Measurements from ENCODE around the gene TMEM132C.

The TMEM132C gene

GRCh38 chr12:128313931-128314330 is 47.0 kb downstream of the TMEM132C start:
- H3K27me3 Mint-ChIP-seq, result peaks cover 7% of the 10 kb centered on the region
- ATAC-seq (ENCODE audit: low read depth), result no peak
- no peaks in the 10 kb centered on the region for H3K9me3 Mint-ChIP-seq
- no peaks in the 10 kb centered on the region for H3K36me3 Mint-ChIP-seq
- no peaks in the 10 kb centered on the region for H3K4me1 Mint-ChIP-seq
- H3K27ac Mint-ChIP-seq, result no peak overlapping the region
- no peak for DNase-seq (ENCODE audit: low spot score in 2 of 2)
- no peak overlapping the region for H3K4me3 Mint-ChIP-seq

GRCh38 chr12:128314611-128315010 is 47.6 kb downstream of the TMEM132C start:
- H3K27ac Mint-ChIP-seq, result no peak overlapping the region
- H3K36me3 Mint-ChIP-seq, result no peaks in the 10 kb centered on the region
- DNase-seq (ENCODE audit: low spot score in 2 of 2) (no peak), ATAC-seq (ENCODE audit: low read depth) (no peak)
- no peak overlapping the region for H3K4me3 Mint-ChIP-seq
- no peaks in the 10 kb centered on the region for H3K4me1 Mint-ChIP-seq
- H3K9me3 Mint-ChIP-seq, result no peaks in the 10 kb centered on the region
- H3K27me3 Mint-ChIP-seq, result peaks cover 6% of the 10 kb centered on the region

- H3K4me1 Mint-ChIP-seq, result no peaks in the 10 kb centered on the region
- no peaks in the 10 kb centered on the region for H3K36me3 Mint-ChIP-seq
- ATAC-seq (ENCODE audit: low read depth) (no peak), DNase-seq (ENCODE audit: low spot score in 2 of 2) (no peak)
- H3K4me3 Mint-ChIP-seq, result no peak overlapping the region
- H3K27ac Mint-ChIP-seq, result no peak overlapping the region
- peaks cover under 1% of the 10 kb centered on the region for H3K9me3 Mint-ChIP-seq
- peaks cover 6% of the 10 kb centered on the region for H3K27me3 Mint-ChIP-seq
Measured at GRCh38 chr12:128316078-128316477, 49.1 kb downstream of the TMEM132C start.

GRCh38 chr12:128316973-128317526 is 50.1 kb downstream of the TMEM132C start:
- no peaks in the 10 kb centered on the region for H3K36me3 Mint-ChIP-seq
- H3K4me3 Mint-ChIP-seq, result no peak overlapping the region
- no peak for DNase-seq (ENCODE audit: low spot score in 2 of 2)
- ATAC-seq (ENCODE audit: low read depth), result no peak
- no peak overlapping the region for H3K27ac Mint-ChIP-seq
- no peaks in the 10 kb centered on the region for H3K4me1 Mint-ChIP-seq
- H3K27me3 Mint-ChIP-seq, result peaks cover 6% of the 10 kb centered on the region
- peaks cover 5% of the 10 kb centered on the region for H3K9me3 Mint-ChIP-seq

GRCh38 chr12:128318341-128318740 is 51.4 kb downstream of the TMEM132C start:
- no peak overlapping the region for H3K4me3 Mint-ChIP-seq
- peaks cover 6% of the 10 kb centered on the region for H3K27me3 Mint-ChIP-seq
- H3K27ac Mint-ChIP-seq, result no peak overlapping the region
- ATAC-seq (ENCODE audit: low read depth) (no peak), DNase-seq (ENCODE audit: low spot score in 2 of 2) (no peak)
- peaks cover 5% of the 10 kb centered on the region for H3K9me3 Mint-ChIP-seq
- H3K36me3 Mint-ChIP-seq, result no peaks in the 10 kb centered on the region
- H3K4me1 Mint-ChIP-seq, result no peaks in the 10 kb centered on the region

- peaks cover 6% of the 10 kb centered on the region for H3K27me3 Mint-ChIP-seq
- H3K9me3 Mint-ChIP-seq, result peaks cover 7% of the 10 kb centered on the region
- H3K4me3 Mint-ChIP-seq, result no peak overlapping the region
- no peaks in the 10 kb centered on the region for H3K36me3 Mint-ChIP-seq
- no peaks in the 10 kb centered on the region for H3K4me1 Mint-ChIP-seq
- DNase-seq (ENCODE audit: low spot score in 2 of 2) (no peak), ATAC-seq (ENCODE audit: low read depth) (no peak)
- H3K27ac Mint-ChIP-seq, result no peak overlapping the region
Measured at GRCh38 chr12:128318946-128319345, 52.0 kb downstream of the TMEM132C start.

- Mint-ChIP-seq H3K9me3 (peaks cover 7% of the 10 kb centered on the region), H3K27me3 (no peaks in the 10 kb centered on the region), H3K4me3 (no peak overlapping the region), H3K36me3 (no peaks in the 10 kb centered on the region), H3K4me1 (no peaks in the 10 kb centered on the region), H3K27ac (no peak overlapping the region)
- no peak for DNase-seq (ENCODE audit: low spot score in 2 of 2)
- ATAC-seq (ENCODE audit: low read depth), result no peak
Measured at GRCh38 chr12:128322341-128322740, 55.4 kb downstream of the TMEM132C start.

GRCh38 chr12:128323145-128323920 is 56.4 kb downstream of the TMEM132C start:
- peaks cover 10% of the 10 kb centered on the region for H3K9me3 Mint-ChIP-seq
- H3K27ac Mint-ChIP-seq, result no peak overlapping the region
- no peaks in the 10 kb centered on the region for H3K4me1 Mint-ChIP-seq
- H3K36me3 Mint-ChIP-seq, result no peaks in the 10 kb centered on the region
- no peaks in the 10 kb centered on the region for H3K27me3 Mint-ChIP-seq
- ATAC-seq (ENCODE audit: low read depth) (no peak), DNase-seq (ENCODE audit: low spot score in 2 of 2) (no peak)
- H3K4me3 Mint-ChIP-seq, result no peak overlapping the region

- ATAC-seq (ENCODE audit: low read depth), result no peak
- no peak overlapping the region for H3K27ac Mint-ChIP-seq
- H3K27me3 Mint-ChIP-seq, result no peaks in the 10 kb centered on the region
- no peaks in the 10 kb centered on the region for H3K36me3 Mint-ChIP-seq
- peaks cover 10% of the 10 kb centered on the region for H3K9me3 Mint-ChIP-seq
- no peak for DNase-seq (ENCODE audit: low spot score in 2 of 2)
- no peak overlapping the region for H3K4me3 Mint-ChIP-seq
- H3K4me1 Mint-ChIP-seq, result no peaks in the 10 kb centered on the region
Measured at GRCh38 chr12:128325646-128326045, 58.7 kb downstream of the TMEM132C start.

GRCh38 chr12:128326406-128326805 is 59.4 kb downstream of the TMEM132C start:
- Mint-ChIP-seq H3K9me3 (peaks cover 8% of the 10 kb centered on the region), H3K4me3 (no peak overlapping the region), H3K27me3 (no peaks in the 10 kb centered on the region), H3K36me3 (no peaks in the 10 kb centered on the region), H3K4me1 (no peaks in the 10 kb centered on the region), H3K27ac (no peak overlapping the region)
- ATAC-seq (ENCODE audit: low read depth) (no peak), DNase-seq (ENCODE audit: low spot score in 2 of 2) (no peak)

GRCh38 chr12:128328961-128329360 is 62.0 kb downstream of the TMEM132C start:
- no peaks in the 10 kb centered on the region for H3K4me1 Mint-ChIP-seq
- no peak overlapping the region for H3K4me3 Mint-ChIP-seq
- DNase-seq (ENCODE audit: low spot score in 2 of 2) (no peak), ATAC-seq (ENCODE audit: low read depth) (no peak)
- H3K9me3 Mint-ChIP-seq, result peaks cover 5% of the 10 kb centered on the region
- H3K27me3 Mint-ChIP-seq, result no peaks in the 10 kb centered on the region
- no peak overlapping the region for H3K27ac Mint-ChIP-seq
- H3K36me3 Mint-ChIP-seq, result no peaks in the 10 kb centered on the region

GRCh38 chr12:128336204-128337070 is 69.5 kb downstream of the TMEM132C start:
- ATAC-seq (ENCODE audit: low read depth) (no peak), DNase-seq (ENCODE audit: low spot score in 2 of 2) (no peak)
- H3K27me3 Mint-ChIP-seq, result no peaks in the 10 kb centered on the region
- H3K36me3 Mint-ChIP-seq, result no peaks in the 10 kb centered on the region
- H3K9me3 Mint-ChIP-seq, result peaks cover 2% of the 10 kb centered on the region
- no peaks in the 10 kb centered on the region for H3K4me1 Mint-ChIP-seq
- no peak overlapping the region for H3K4me3 Mint-ChIP-seq
- no peak overlapping the region for H3K27ac Mint-ChIP-seq

GRCh38 chr12:128337071-128337345 is 70.0 kb downstream of the TMEM132C start:
- Mint-ChIP-seq H3K4me3 (no peak overlapping the region), H3K9me3 (peaks cover 2% of the 10 kb centered on the region), H3K27me3 (no peaks in the 10 kb centered on the region), H3K27ac (no peak overlapping the region), H3K4me1 (no peaks in the 10 kb centered on the region), H3K36me3 (no peaks in the 10 kb centered on the region)
- DNase-seq (ENCODE audit: low spot score in 2 of 2) (no peak), ATAC-seq (ENCODE audit: low read depth) (no peak)

- Mint-ChIP-seq H3K27me3 (no peaks in the 10 kb centered on the region), H3K4me3 (no peak overlapping the region), H3K9me3 (peaks cover 2% of the 10 kb centered on the region), H3K27ac (no peak overlapping the region), H3K4me1 (no peaks in the 10 kb centered on the region), H3K36me3 (no peaks in the 10 kb centered on the region)
- DNase-seq (ENCODE audit: low spot score in 2 of 2), result no peak
- ATAC-seq (ENCODE audit: low read depth), result no peak
Measured at GRCh38 chr12:128337431-128338170, 70.6 kb downstream of the TMEM132C start.
